Ishikawa (cell line): ENCODE results near the gene CUL4A.

ENCODE experiments used
- CEBPB ChIP-seq: IDR thresholded peaks from 2 replicates; pipeline ENCODE4 v1.6.1; 2012
- CREB1 ChIP-seq: IDR thresholded peaks from 2 replicates; pipeline ENCODE4 v1.6.1; 2012; ENCODE audit warnings: low read depth
- EGR1 ChIP-seq: IDR thresholded peaks from 2 replicates; pipeline ENCODE4 v1.6.1; 2012
- EP300 ChIP-seq: IDR thresholded peaks from 2 replicates; pipeline ENCODE4 v1.6.1; 2012; ENCODE audit warnings: borderline replicate concordance
- FOXM1 ChIP-seq: IDR thresholded peaks from 2 replicates; pipeline ENCODE4 v1.6.1; 2012; ENCODE audit warnings: low read depth, borderline replicate concordance
- MAX ChIP-seq: IDR thresholded peaks from 2 replicates; pipeline ENCODE4 v1.6.1; 2012
- NFIC ChIP-seq: IDR thresholded peaks from 2 replicates; pipeline ENCODE4 v1.6.1; 2012
- RAD21 ChIP-seq: IDR thresholded peaks from 2 replicates; pipeline ENCODE4 v1.6.1; 2012; ENCODE audit warnings: low read depth
- TAF1 ChIP-seq: IDR thresholded peaks from 2 replicates; pipeline ENCODE4 v1.6.1; 2012; ENCODE audit warnings: low read depth, mild to moderate bottlenecking
- TCF12 ChIP-seq: IDR thresholded peaks from 2 replicates; pipeline ENCODE4 v1.6.1; 2012; ENCODE audit warnings: low read depth
- TEAD4 ChIP-seq: IDR thresholded peaks from 2 replicates; pipeline ENCODE4 v1.6.1; 2012
- YY1 ChIP-seq: IDR thresholded peaks from 2 replicates; pipeline ENCODE4 v1.6.1; 2012; ENCODE audit warnings: low read depth
- ZBTB7A ChIP-seq: IDR thresholded peaks from 2 replicates; pipeline ENCODE4 v1.6.1; 2012; ENCODE audit warnings: low read depth
- TF ChIP-seq, protein P1 (sequence below): IDR thresholded peaks from 2 replicates; pipeline ENCODE4 v1.6.1; 2012; ENCODE audit warnings: low read depth, mild to moderate bottlenecking
- TF ChIP-seq, protein P2 (sequence below): IDR thresholded peaks from 2 replicates; pipeline ENCODE4 v1.6.1; 2012

CUL4A gene

GRCh38 chr13:113179374-113180230 is 29.8 kb upstream of the CUL4A start:
- TF ChIP-seq NFIC: no peak
- TF ChIP-seq EGR1: no peak
- TF ChIP-seq FOXM1: no peak
- no peak for TF ChIP-seq EP300
- TF ChIP-seq MAX: no peak
- TF ChIP-seq RAD21: no peak
- TF ChIP-seq ZBTB7A: no peak
- no peak for TF ChIP-seq TAF1
- no peak for TF ChIP-seq TCF12
- no peak for TF ChIP-seq CEBPB
- TF ChIP-seq, protein P1, sequence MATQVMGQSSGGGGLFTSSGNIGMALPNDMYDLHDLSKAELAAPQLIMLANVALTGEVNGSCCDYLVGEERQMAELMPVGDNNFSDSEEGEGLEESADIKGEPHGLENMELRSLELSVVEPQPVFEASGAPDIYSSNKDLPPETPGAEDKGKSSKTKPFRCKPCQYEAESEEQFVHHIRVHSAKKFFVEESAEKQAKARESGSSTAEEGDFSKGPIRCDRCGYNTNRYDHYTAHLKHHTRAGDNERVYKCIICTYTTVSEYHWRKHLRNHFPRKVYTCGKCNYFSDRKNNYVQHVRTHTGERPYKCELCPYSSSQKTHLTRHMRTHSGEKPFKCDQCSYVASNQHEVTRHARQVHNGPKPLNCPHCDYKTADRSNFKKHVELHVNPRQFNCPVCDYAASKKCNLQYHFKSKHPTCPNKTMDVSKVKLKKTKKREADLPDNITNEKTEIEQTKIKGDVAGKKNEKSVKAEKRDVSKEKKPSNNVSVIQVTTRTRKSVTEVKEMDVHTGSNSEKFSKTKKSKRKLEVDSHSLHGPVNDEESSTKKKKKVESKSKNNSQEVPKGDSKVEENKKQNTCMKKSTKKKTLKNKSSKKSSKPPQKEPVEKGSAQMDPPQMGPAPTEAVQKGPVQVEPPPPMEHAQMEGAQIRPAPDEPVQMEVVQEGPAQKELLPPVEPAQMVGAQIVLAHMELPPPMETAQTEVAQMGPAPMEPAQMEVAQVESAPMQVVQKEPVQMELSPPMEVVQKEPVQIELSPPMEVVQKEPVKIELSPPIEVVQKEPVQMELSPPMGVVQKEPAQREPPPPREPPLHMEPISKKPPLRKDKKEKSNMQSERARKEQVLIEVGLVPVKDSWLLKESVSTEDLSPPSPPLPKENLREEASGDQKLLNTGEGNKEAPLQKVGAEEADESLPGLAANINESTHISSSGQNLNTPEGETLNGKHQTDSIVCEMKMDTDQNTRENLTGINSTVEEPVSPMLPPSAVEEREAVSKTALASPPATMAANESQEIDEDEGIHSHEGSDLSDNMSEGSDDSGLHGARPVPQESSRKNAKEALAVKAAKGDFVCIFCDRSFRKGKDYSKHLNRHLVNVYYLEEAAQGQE: no peak
- TF ChIP-seq TEAD4: no peak
- TF ChIP-seq CREB1: no peak
- no peak for TF ChIP-seq YY1
- TF ChIP-seq, protein P2, sequence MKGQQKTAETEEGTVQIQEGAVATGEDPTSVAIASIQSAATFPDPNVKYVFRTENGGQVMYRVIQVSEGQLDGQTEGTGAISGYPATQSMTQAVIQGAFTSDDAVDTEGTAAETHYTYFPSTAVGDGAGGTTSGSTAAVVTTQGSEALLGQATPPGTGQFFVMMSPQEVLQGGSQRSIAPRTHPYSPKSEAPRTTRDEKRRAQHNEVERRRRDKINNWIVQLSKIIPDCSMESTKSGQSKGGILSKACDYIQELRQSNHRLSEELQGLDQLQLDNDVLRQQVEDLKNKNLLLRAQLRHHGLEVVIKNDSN: no peak

- TF ChIP-seq EP300: no peak
- TF ChIP-seq TAF1: no peak
- no peak for TF ChIP-seq YY1
- TF ChIP-seq ZBTB7A: no peak
- TF ChIP-seq NFIC: no peak
- no peak for TF ChIP-seq TEAD4
- TF ChIP-seq TCF12: no peak
- TF ChIP-seq CREB1: no peak
- TF ChIP-seq, protein P1: no peak
- TF ChIP-seq CEBPB: no peak
- TF ChIP-seq, protein P2: no peak
- TF ChIP-seq FOXM1: no peak
- TF ChIP-seq RAD21: no peak
- TF ChIP-seq EGR1: no peak
- no peak for TF ChIP-seq MAX
Observed at GRCh38 chr13:113182046-113182445, 27.4 kb upstream of the CUL4A start.

DNA sequence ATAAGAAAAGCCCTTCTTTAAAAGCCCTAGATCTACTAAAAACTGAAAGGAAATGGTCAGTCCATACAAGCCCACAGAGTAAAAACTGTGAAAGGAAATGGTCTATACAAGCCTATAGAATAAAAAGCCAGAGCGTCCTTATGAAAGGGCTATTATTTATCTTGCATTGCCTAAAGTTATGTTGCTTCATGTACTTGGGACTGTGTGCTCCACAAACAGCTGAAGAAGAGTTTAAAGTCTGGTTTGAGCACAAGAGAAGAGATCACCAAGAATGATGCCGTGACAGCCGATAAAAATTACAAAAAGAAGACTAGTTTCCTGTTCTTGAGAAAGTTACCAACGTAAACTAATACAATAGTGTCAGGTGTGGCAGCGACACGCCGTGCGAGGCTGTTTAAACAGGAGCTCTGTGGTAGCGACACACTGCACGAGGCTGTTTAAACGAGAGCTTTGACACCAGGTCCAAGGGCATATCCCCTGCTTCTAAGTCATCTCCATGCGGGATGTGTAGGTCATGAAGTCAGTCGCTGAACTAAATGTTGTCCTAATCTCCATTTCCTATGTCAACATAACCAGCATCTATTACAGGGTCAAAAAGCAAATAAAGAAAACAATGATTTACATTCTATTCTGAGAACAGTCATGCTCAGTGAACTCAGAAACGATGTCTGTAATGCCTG is 25.8 kb upstream of the CUL4A start:
- TF ChIP-seq EGR1 (no peak), NFIC (no peak), MAX (no peak), CEBPB (no peak), FOXM1 (no peak), RAD21 (no peak), YY1 (no peak), TCF12 (no peak), TEAD4 (no peak), CREB1 (no peak), TAF1 (no peak), ZBTB7A (no peak)
- TF ChIP-seq, protein P2: no peak

DNA sequence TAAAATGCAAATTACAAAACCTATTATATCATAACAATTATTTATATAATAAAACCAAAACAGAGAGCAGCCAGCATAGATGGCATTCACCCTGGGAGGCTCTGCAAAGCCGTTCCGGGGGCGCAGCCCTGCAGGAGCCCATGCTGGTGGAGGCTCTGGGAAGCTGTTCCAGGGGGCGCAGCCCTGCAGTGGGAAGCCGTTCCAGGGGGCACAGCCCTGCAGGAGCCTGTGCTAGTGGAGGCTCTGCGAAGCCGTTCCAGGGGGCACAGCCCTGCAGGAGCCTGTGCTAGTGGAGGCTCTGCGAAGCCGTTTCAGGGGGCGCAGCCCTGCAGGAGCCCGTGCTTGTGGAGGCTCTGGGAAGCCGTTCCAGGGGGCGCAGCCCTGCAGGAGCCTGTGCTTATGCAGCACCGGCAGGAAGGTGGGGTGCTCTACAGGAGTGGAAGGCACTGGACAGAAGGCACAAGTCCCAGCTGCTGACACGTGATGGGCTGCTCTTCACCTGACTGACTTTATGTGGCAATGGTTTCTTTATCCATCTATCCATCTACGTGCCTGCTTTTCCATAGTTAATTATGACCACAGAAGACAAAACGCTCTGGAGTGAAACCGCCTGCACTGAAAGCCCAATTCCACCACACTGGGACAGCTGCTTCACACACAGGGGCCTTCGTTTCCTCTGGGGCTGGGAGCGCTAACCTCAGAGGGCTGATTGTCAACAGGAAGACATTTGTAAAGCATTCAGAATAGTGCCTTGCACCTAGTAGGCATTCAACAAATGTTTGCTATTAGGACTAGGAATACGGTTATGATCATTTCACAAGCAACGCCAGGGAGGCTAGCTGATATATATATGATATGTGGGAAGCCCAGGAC is 24.6 kb upstream of the CUL4A start:
- no peak for TF ChIP-seq CEBPB
- TF ChIP-seq EP300: no peak
- no peak for TF ChIP-seq TCF12
- no peak for TF ChIP-seq ZBTB7A
- no peak for TF ChIP-seq FOXM1
